Activated CD8-positive, alpha-beta T cell treated with anti-CD3 and anti-CD28 coated beads for 36 hours (primary cell): Measurements from ENCODE around the gene ZNF665. TPM values are rescaled to one million over a fixed set of nuclear protein-coding genes. Genes with fewer than 3 reads are reported as not detected.
A peak's percentile ranks its signal among the peaks of the same experiment; 100 is the strongest.
"Not testable (repeated sequence)": the region's sequence is repeated elsewhere in the genome, so short reads cannot be mapped to it uniquely, and the experiment has no call there.

Experiments
- ATAC-seq: fragments of 200-7000 bp; cut with Tn5 transposase; one replicate; pipeline ENCODE4 v1.10.0; 2021; ENCODE audit warnings: mild to moderate bottlenecking, moderate library complexity
- CTCF ChIA-PET: fragments of 350-600 bp; sonication (Branson Sonifier 250); formaldehyde crosslinking; loops from one replicate; lab custom pipeline; 2021; ENCODE audit warnings: antibody characterized with exemption; lab: Charles Lee
- POLR2A ChIA-PET: fragments of 350-600 bp; sonication (Branson Sonifier 250); formaldehyde crosslinking; loops from one replicate; lab custom pipeline; 2021; ENCODE audit warnings: antibody characterized with exemption; lab: Charles Lee
- DNase-seq: peaks from one replicate; pipeline ENCODE4 v3.0.0-alpha.2; 2020
- H3K27ac Mint-ChIP-seq: one replicate; pipeline ENCODE4 v1.8.0; 2021; ENCODE audit warnings: mild to moderate bottlenecking, mixed read lengths
- H3K27me3 Mint-ChIP-seq: one replicate; pipeline ENCODE4 v1.8.0; 2021; ENCODE audit warnings: mixed read lengths
- H3K36me3 Mint-ChIP-seq: one replicate; pipeline ENCODE4 v1.8.0; 2021; ENCODE audit warnings: low read depth, mixed read lengths
- H3K4me1 Mint-ChIP-seq: one replicate; pipeline ENCODE4 v1.8.0; 2021; ENCODE audit warnings: low read depth, mixed read lengths
- H3K4me3 Mint-ChIP-seq: one replicate; pipeline ENCODE4 v1.8.0; 2021; ENCODE audit warnings: mild to moderate bottlenecking, moderate library complexity, mixed read lengths
- H3K9me3 Mint-ChIP-seq: one replicate; pipeline ENCODE4 v1.8.0; 2021; ENCODE audit warnings: mixed read lengths
- CTCF ChIP-seq: fragments of 200-600 bp; IDR thresholded peaks from one replicate; pipeline ENCODE4 v1.8.0; 2022; ENCODE audit warnings: antibody characterized with exemption, mild to moderate bottlenecking
- intact Hi-C: fragments of 100-400 bp; cut with micrococcal nuclease; formaldehyde crosslinking; loops from one replicate; pipeline ENCODE4 v1.10.0; 2022
- total RNA-seq, 2 experiments: library from RNA; stranded (reverse); gene quantifications; one replicate each; pipeline ENCODE4 v1.2.3, GENCODE V29; 2021

The ZNF665 gene
- 1 to 10 TPM; 7.5 to 9.3 TPM for total RNA-seq

- ChIA-PET CTCF (no interaction called here), POLR2A (interaction anchor here (0.6 to 1.0 kb wide), 2 partner anchors 44 to 59 kb away, joined by 3 read pairs; no protein-coding TSS in a partner anchor)
- peak; percentile 93 for DNase-seq
- intact Hi-C loops: loop anchor here (10.0 kb wide), 1 partner anchor 552 kb away; no protein-coding TSS in a partner anchor
- Mint-ChIP-seq H3K4me1 (peaks cover 33% of the 10 kb centered on the region), H3K27me3 (no peaks in the 10 kb centered on the region), H3K9me3 (peaks cover 11% of the 10 kb centered on the region), H3K4me3 (peak within 1 kb of the TSS; percentile 88), H3K27ac (peak within 1 kb of the TSS; percentile 93), H3K36me3 (peaks cover 40% of the 10 kb centered on the region)
- peak; percentile 69 for ATAC-seq
- no peak for TF ChIP-seq CTCF
Measured at GRCh38 chr19:53192771-53193534, at the start of gene ZNF665. Gene ZNF665, minus strand, starts transcription at chr19:53193358. Its CDS starts 10,460 bp downstream, at chr19:53182898.

GRCh38 chr19:53237114-53237777 is 44.1 kb upstream of the ZNF665 start:
- no peak for TF ChIP-seq CTCF
- DNase-seq (no peak), ATAC-seq (no peak)
- no peak overlapping the region for H3K4me3 Mint-ChIP-seq
- H3K4me1 Mint-ChIP-seq: no peaks in the 10 kb centered on the region
- intact Hi-C loops: no loop called here
- H3K9me3 Mint-ChIP-seq: peaks cover 64% of the 10 kb centered on the region
- H3K27me3 Mint-ChIP-seq: no peaks in the 10 kb centered on the region
- POLR2A ChIA-PET: no interaction called here
- peaks cover 55% of the 10 kb centered on the region for H3K36me3 Mint-ChIP-seq
- CTCF ChIA-PET: no interaction called here
- H3K27ac Mint-ChIP-seq: no peak overlapping the region

GRCh38 chr19:53224606-53225005 is 31.4 kb upstream of the ZNF665 start:
- no peak for TF ChIP-seq CTCF
- no peak for DNase-seq
- intact Hi-C loops: no loop called here
- CTCF ChIA-PET: no interaction called here
- ATAC-seq: no peak
- no peak overlapping the region for H3K4me3 Mint-ChIP-seq
- peaks cover 48% of the 10 kb centered on the region for H3K9me3 Mint-ChIP-seq
- no peak overlapping the region for H3K27ac Mint-ChIP-seq
- peaks cover 20% of the 10 kb centered on the region for H3K36me3 Mint-ChIP-seq
- no peaks in the 10 kb centered on the region for H3K4me1 Mint-ChIP-seq
- no peaks in the 10 kb centered on the region for H3K27me3 Mint-ChIP-seq
- POLR2A ChIA-PET: no interaction called here

- CTCF ChIA-PET, intact Hi-C loops, H3K27me3 Mint-ChIP-seq, ATAC-seq, POLR2A ChIA-PET, H3K4me1 Mint-ChIP-seq, H3K4me3 Mint-ChIP-seq, DNase-seq, H3K27ac Mint-ChIP-seq: not testable (repeated sequence)
- Mint-ChIP-seq H3K36me3 (peaks cover 30% of the 10 kb centered on the region), H3K9me3 (peaks cover 47% of the 10 kb centered on the region)
Measured at GRCh38 chr19:53222716-53223115, 29.6 kb upstream of the ZNF665 start.

- ChIA-PET POLR2A (no interaction called here), CTCF (no interaction called here)
- Mint-ChIP-seq H3K27me3 (no peaks in the 10 kb centered on the region), H3K36me3 (peaks cover 61% of the 10 kb centered on the region), H3K4me3 (no peak overlapping the region), H3K9me3 (peaks cover 71% of the 10 kb centered on the region), H3K27ac (no peak overlapping the region), H3K4me1 (no peaks in the 10 kb centered on the region)
- no peak for ATAC-seq
- no peak for DNase-seq
- intact Hi-C loops: no loop called here
- no peak for TF ChIP-seq CTCF
Measured at GRCh38 chr19:53212703-53213320, 19.7 kb upstream of the ZNF665 start.

GRCh38 chr19:53211554-53211953 is 18.4 kb upstream of the ZNF665 start:
- H3K27me3 Mint-ChIP-seq, POLR2A ChIA-PET, DNase-seq, H3K4me1 Mint-ChIP-seq, ATAC-seq, H3K4me3 Mint-ChIP-seq, H3K27ac Mint-ChIP-seq, intact Hi-C loops, CTCF ChIA-PET: not testable (repeated sequence)
- H3K9me3 Mint-ChIP-seq: peaks cover 79% of the 10 kb centered on the region
- H3K36me3 Mint-ChIP-seq: peaks cover 72% of the 10 kb centered on the region
